SK-N-SH (cell line): ENCODE results near the gene CTNS. TPM values are rescaled to one million over a fixed set of nuclear protein-coding genes. Genes with fewer than 3 reads are reported as not detected.

Experiments used
- CTCF ChIA-PET: fragments of 300-600, 350-600 bp; formaldehyde crosslinking; extraction: SDS; loops from one replicate; lab custom pipeline; 2021; lab: Yijun Ruan, JAX
- POLR2A ChIA-PET: fragments of 350-600 bp; sonication (Branson Sonifier 250); formaldehyde crosslinking; extraction: SDS; loops from one replicate; lab custom pipeline; 2020; ENCODE audit warnings: antibody characterized with exemption, inconsistent platforms; lab: Yijun Ruan, JAX
- DNase-seq: peaks from one replicate; pipeline ENCODE4 v3.0.0; 2012
- H2AFZ ChIP-seq: fragments of 200-600 bp; sonication (generic); 2 replicates; pipeline ENCODE4 v1.8.1; 2016; ENCODE audit warnings: antibody characterized with exemption, mild to moderate bottlenecking, low read depth
- H3F3A ChIP-seq: fragments of 200-600 bp; sonication (generic); replicated peaks from 2 replicates; pipeline ENCODE3; 2016; ENCODE audit warnings: antibody characterized with exemption, mild to moderate bottlenecking; ENCODE audit not compliant: insufficient read depth
- H3K27ac ChIP-seq, 2 experiments: fragments of 200-500 bp in 1 of 2; fragments of 200-600 bp in 1 of 2; sonication (Bioruptor generic) in 1 of 2; sonication (generic), shearing (Covaris generic) in 1 of 2; 2 replicates each; pipeline versions ENCODE4 v1.5.1 to v1.6.1; 2014 to 2016; ENCODE audit warnings: low read depth in 2 of 2, inconsistent platforms in 1 of 2, low read length in 1 of 2, mild to moderate bottlenecking in 1 of 2, mixed read lengths in 1 of 2
- H3K27me3 ChIP-seq: fragments of 200-600 bp; sonication (generic), shearing (Covaris generic); 2 replicates; pipeline ENCODE4 v1.6.1; 2016; ENCODE audit warnings: mixed run types; ENCODE audit not compliant: insufficient read depth
- H3K36me3 ChIP-seq, 2 experiments: fragments of 200-500 bp in 1 of 2; fragments of 200-600 bp in 1 of 2; sonication (Bioruptor generic) in 1 of 2; sonication (generic) in 1 of 2; replicated peaks in 1 of 2; 2 replicates each; pipeline versions ENCODE3 to v1.5.1; 2014 to 2016; ENCODE audit warnings: low read length in 1 of 2, mild to moderate bottlenecking in 1 of 2; ENCODE audit not compliant: insufficient read depth in 2 of 2, control insufficient read depth in 1 of 2
- H3K4me1 ChIP-seq, 2 experiments: fragments of 200-500 bp in 1 of 2; fragments of 200-600 bp in 1 of 2; sonication (Bioruptor generic) in 1 of 2; sonication (generic), shearing (Covaris generic) in 1 of 2; 2 replicates each; pipeline versions ENCODE4 v1.5.1 to v1.6.1; 2014 to 2016; ENCODE audit warnings: low read depth in 1 of 2, low read length in 1 of 2, mixed run types in 1 of 2; ENCODE audit not compliant: insufficient read depth in 2 of 2, control insufficient read depth in 1 of 2
- H3K4me2 ChIP-seq: fragments of 200-600 bp; sonication (generic), shearing (Covaris generic); 2 replicates; pipeline ENCODE4 v1.6.1; 2017; ENCODE audit warnings: mixed run types
- H3K4me3 ChIP-seq, 2 experiments: fragments of 200-500 bp in 1 of 2; fragments of 200-600 bp in 1 of 2; sonication (Bioruptor generic) in 1 of 2; sonication (generic), shearing (Covaris generic) in 1 of 2; 2 replicates each; pipeline versions ENCODE4 v1.5.1 to v1.8.1; 2014 to 2016; ENCODE audit warnings: low read depth in 2 of 2, inconsistent platforms in 1 of 2, low read length in 1 of 2, mild to moderate bottlenecking in 1 of 2, mixed read lengths in 1 of 2, moderate library complexity in 1 of 2
- H3K79me2 ChIP-seq: fragments of 200-600 bp; sonication (generic); 2 replicates; pipeline ENCODE4 v1.8.1; 2017; ENCODE audit warnings: mild to moderate bottlenecking; ENCODE audit not compliant: insufficient read depth
- H3K9ac ChIP-seq: fragments of 200-600 bp; sonication (generic); 2 replicates; pipeline ENCODE4 v1.6.1; 2017; ENCODE audit warnings: mixed run types
- H3K9me2 ChIP-seq: fragments of 200-600 bp; sonication (generic); 2 replicates; pipeline ENCODE4 v1.6.1; 2017; ENCODE audit warnings: mixed run types
- H3K9me3 ChIP-seq: fragments of 200-600 bp; sonication (generic); 2 replicates; pipeline ENCODE4 v1.6.1; 2017; ENCODE audit warnings: mixed run types, mild to moderate bottlenecking, moderate library complexity
- H4K20me1 ChIP-seq: fragments of 200-600 bp; sonication (generic); 2 replicates; pipeline ENCODE4 v1.6.1; 2017; ENCODE audit warnings: mild to moderate bottlenecking, mixed run types; ENCODE audit not compliant: insufficient read depth
- GATA2 ChIP-seq: sonication (generic); formaldehyde crosslinking; IDR thresholded peaks from 2 replicates; pipeline ENCODE4 v1.5.0; 2020; ENCODE audit warnings: mild to moderate bottlenecking, missing genetic modification reagents
- IRF3 ChIP-seq: fragments of 150-350 bp; IDR thresholded peaks from 2 replicates; pipeline ENCODE4 v1.6.1; 2016; ENCODE audit warnings: mild to moderate bottlenecking, low read depth, low read length
- NFIC ChIP-seq: IDR thresholded peaks from 2 replicates; pipeline ENCODE4 v1.4.0; 2012; ENCODE audit warnings: borderline replicate concordance
- RFX5 ChIP-seq: IDR thresholded peaks from 2 replicates; pipeline ENCODE4 v1.6.1; 2012; ENCODE audit warnings: mild to moderate bottlenecking, improper control_type of control experiment, low read length
- SMC3 ChIP-seq: IDR thresholded peaks from 2 replicates; pipeline ENCODE4 v1.6.1; 2012; ENCODE audit warnings: low read depth, low read length, improper control_type of control experiment
- TEAD4 ChIP-seq: IDR thresholded peaks from 2 replicates; pipeline ENCODE4 v1.4.0; 2012; ENCODE audit warnings: mild to moderate bottlenecking, borderline replicate concordance; ENCODE audit not compliant: insufficient read depth
- YY1 ChIP-seq: IDR thresholded peaks from 2 replicates; pipeline ENCODE4 v1.4.0; 2012; ENCODE audit warnings: low read depth, mild to moderate bottlenecking
- WGBS: methylation state at CpG from one replicate; pipeline ENCODE4 v1.1.6; 2017; ENCODE audit warnings: low lambda C conversion rate; 5-methylcytosine and 5-hydroxymethylcytosine counted together
- polyA plus RNA-seq, 3 experiments: library from polyadenylated mRNA; depleted of rRNA; stranded (reverse); fragments of >200 nt; gene quantifications; 2 replicates each; pipeline ENCODE4 v1.2.3, GENCODE V29; 2012

CTNS gene
- polyA plus RNA-seq, 1 of the 3 experiments (the other 2 are of a cell fraction): 8.2 TPM

GRCh38 chr17:3675886-3676285, 39.3 kb downstream of the CTNS start:
- H3K9ac ChIP-seq: no peak overlapping the region
- H3K4me2 ChIP-seq: no peak overlapping the region
- no peak overlapping the region for H3K4me3 ChIP-seq
- H3K27me3 ChIP-seq: no peaks in the 10 kb centered on the region
- no peaks in the 10 kb centered on the region for H4K20me1 ChIP-seq
- no peak overlapping the region for H2AFZ ChIP-seq
- no peaks in the 10 kb centered on the region for H3K4me1 ChIP-seq
- H3K9me2 ChIP-seq: no peaks in the 10 kb centered on the region
- H3F3A ChIP-seq: no peaks in the 10 kb centered on the region
- H3K27ac ChIP-seq: no peak overlapping the region
- TF ChIP-seq IRF3: no peak
- CTCF ChIA-PET: interaction anchor here (1.3 kb wide), 1 partner anchor 152 kb away, joined by 3 read pairs; no protein-coding TSS in a partner anchor
- no peaks in the 10 kb centered on the region for H3K9me3 ChIP-seq
- no peaks in the 10 kb centered on the region for H3K36me3 ChIP-seq
- POLR2A ChIA-PET: no interaction called here
- H3K79me2 ChIP-seq: peaks cover 4% of the 10 kb centered on the region
- no peak for DNase-seq
- WGBS: 77% methylated on average over 10 of the region's 11 CpGs

GRCh38 chr17:3678095-3678820, 41.7 kb downstream of the CTNS start:
- no peak overlapping the region for H3K4me3 ChIP-seq
- no peaks in the 10 kb centered on the region for H3F3A ChIP-seq
- ChIA-PET CTCF (interaction anchor here (1.0 kb wide), 1 partner anchor 45 kb away, joined by 3 read pairs; no protein-coding TSS in a partner anchor), POLR2A (interaction anchor here (0.6 kb wide), 1 partner anchor 56 kb away, joined by 3 read pairs; no protein-coding TSS in a partner anchor)
- no peak overlapping the region for H3K4me2 ChIP-seq
- no peaks in the 10 kb centered on the region for H3K4me1 ChIP-seq
- no peak overlapping the region for H2AFZ ChIP-seq
- no peaks in the 10 kb centered on the region for H3K36me3 ChIP-seq
- no peak overlapping the region for H3K27ac ChIP-seq
- no peak for DNase-seq
- no peaks in the 10 kb centered on the region for H3K79me2 ChIP-seq
- TF ChIP-seq YY1: no peak
- no peaks in the 10 kb centered on the region for H3K9me2 ChIP-seq
- no peaks in the 10 kb centered on the region for H3K27me3 ChIP-seq
- H4K20me1 ChIP-seq: no peaks in the 10 kb centered on the region
- WGBS: 70% methylated on average over 15 of the region's 16 CpGs
- H3K9me3 ChIP-seq: no peaks in the 10 kb centered on the region
- no peak overlapping the region for H3K9ac ChIP-seq

GRCh38 chr17:3678821-3679530, 42.4 kb downstream of the CTNS start:
- no peaks in the 10 kb centered on the region for H3K9me2 ChIP-seq
- no peaks in the 10 kb centered on the region for H3K9me3 ChIP-seq
- no peak for DNase-seq
- H3K79me2 ChIP-seq: no peaks in the 10 kb centered on the region
- H3K27me3 ChIP-seq: no peaks in the 10 kb centered on the region
- no peaks in the 10 kb centered on the region for H3K4me1 ChIP-seq
- H3K4me2 ChIP-seq: no peak overlapping the region
- no peaks in the 10 kb centered on the region for H4K20me1 ChIP-seq
- H3K9ac ChIP-seq: no peak overlapping the region
- H3K27ac ChIP-seq: no peak overlapping the region
- WGBS: 88% methylated on average over 20 of the region's 27 CpGs
- H3K4me3 ChIP-seq: no peak overlapping the region
- TF ChIP-seq GATA2 (CRISPR knock-in tag) (no peak), SMC3 (no peak), NFIC (no peak), TEAD4 (no peak), RFX5 (no peak)
- ChIA-PET POLR2A (no interaction called here), CTCF (interaction anchor here (1.0 kb wide), 1 partner anchor 44 kb away, joined by 3 read pairs; no protein-coding TSS in a partner anchor)
- H3K36me3 ChIP-seq: no peaks in the 10 kb centered on the region
- no peaks in the 10 kb centered on the region for H3F3A ChIP-seq
- H2AFZ ChIP-seq: no peak overlapping the region
